ENCODE data around the gene TENM4.

TENM4 gene

GRCh38 chr11:79471071-79471844 is 30.4 kb upstream of the TENM4 start:
- H3K36me3 ChIP-seq (ENCODE audit: control insufficient read depth in 1 of 2, insufficient read depth in 2 of 2, low read length in 2 of 2): no peaks in the 10 kb centered on the region
- H3K4me1 ChIP-seq (ENCODE audit: control insufficient read depth in 1 of 2, insufficient read depth in 2 of 2, low read length in 2 of 2): no peaks in the 10 kb centered on the region
- H3K27me3 ChIP-seq (ENCODE audit: control insufficient read depth in 1 of 2, insufficient read depth in 2 of 2, low read length in 2 of 2): peaks cover 0 to 5% of the 10 kb centered on the region in 2 donors

DNA sequence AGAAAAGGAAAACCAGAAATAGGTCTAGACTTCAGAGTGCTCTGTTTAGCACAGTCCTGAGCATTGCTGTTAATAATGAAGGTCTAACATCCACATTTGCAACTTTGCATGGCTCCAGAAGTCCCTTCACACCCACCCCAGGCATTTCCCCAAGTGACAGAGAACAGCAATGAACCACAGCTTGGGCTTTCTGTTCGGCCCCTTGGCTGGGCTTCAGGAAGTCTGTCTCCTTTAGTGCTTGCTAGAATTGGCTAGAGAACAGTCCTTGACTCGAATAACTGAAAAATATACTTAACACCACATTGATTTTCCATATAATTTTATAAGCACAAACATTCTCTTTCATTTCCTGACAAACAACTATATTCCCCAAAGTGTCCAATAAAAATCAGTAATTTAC is 29.3 kb upstream of the TENM4 start:
- Histone ChIP-seq H3K27ac (ENCODE audit: low read depth, low read length) (no peak overlapping the region), H3K9me3 (ENCODE audit: control insufficient read depth in 1 of 2, low read length in 2 of 2) (no peaks in the 10 kb centered on the region), H3K27me3 (ENCODE audit: control insufficient read depth in 1 of 2, insufficient read depth in 2 of 2, low read length in 2 of 2) (peaks cover 0 to 5% of the 10 kb centered on the region in 2 donors), H3K4me3 (ENCODE audit: low read depth in 1 of 2, low read length in 2 of 2) (no peak overlapping the region), H3K36me3 (ENCODE audit: control insufficient read depth in 1 of 2, insufficient read depth in 2 of 2, low read length in 2 of 2) (no peaks in the 10 kb centered on the region), H3K4me1 (ENCODE audit: control insufficient read depth in 1 of 2, insufficient read depth in 2 of 2, low read length in 2 of 2) (no peaks in the 10 kb centered on the region), H3K9ac (ENCODE audit: low read depth in 1 of 2, low read length in 2 of 2) (no peak overlapping the region)

More at GRCh38 chr11:79471071-79471844, 30.4 kb upstream of the TENM4 start:
- Histone ChIP-seq H3K9ac (ENCODE audit: low read depth in 1 of 2, low read length in 2 of 2) (no peak overlapping the region), H3K9me3 (ENCODE audit: control insufficient read depth in 1 of 2, low read length in 2 of 2) (no peaks in the 10 kb centered on the region), H3K27ac (ENCODE audit: low read depth, low read length) (no peak overlapping the region), H3K4me3 (ENCODE audit: low read depth in 1 of 2, low read length in 2 of 2) (no peak overlapping the region)

DNA sequence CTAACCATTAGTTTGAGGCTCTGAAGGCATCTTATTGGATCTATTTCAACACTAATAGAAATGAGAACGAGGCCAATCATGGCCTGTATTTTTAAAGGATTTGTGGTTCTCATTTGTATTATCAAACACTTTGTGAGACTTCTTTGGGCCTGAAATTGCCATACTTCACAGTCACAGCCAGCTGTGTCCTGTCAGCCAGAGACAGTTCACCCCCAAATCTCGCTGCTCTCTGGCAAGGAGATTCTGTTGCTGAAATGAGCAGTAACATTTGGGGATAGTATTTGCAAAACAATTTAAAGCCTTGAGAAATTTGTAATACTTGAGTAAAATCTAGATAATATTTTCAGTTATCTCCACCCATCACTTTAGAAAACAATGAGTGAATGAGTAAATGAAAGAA is 26.9 kb upstream of the TENM4 start:
- Histone ChIP-seq H3K27me3 (ENCODE audit: control insufficient read depth in 1 of 2, insufficient read depth in 2 of 2, low read length in 2 of 2) (peaks cover 0 to 5% of the 10 kb centered on the region in 2 donors), H3K36me3 (ENCODE audit: control insufficient read depth in 1 of 2, insufficient read depth in 2 of 2, low read length in 2 of 2) (no peaks in the 10 kb centered on the region), H3K4me3 (ENCODE audit: low read depth in 1 of 2, low read length in 2 of 2) (no peak overlapping the region), H3K4me1 (ENCODE audit: control insufficient read depth in 1 of 2, insufficient read depth in 2 of 2, low read length in 2 of 2) (no peaks in the 10 kb centered on the region), H3K27ac (ENCODE audit: low read depth, low read length) (no peak overlapping the region), H3K9ac (ENCODE audit: low read depth in 1 of 2, low read length in 2 of 2) (no peak overlapping the region), H3K9me3 (ENCODE audit: control insufficient read depth in 1 of 2, low read length in 2 of 2) (no peaks in the 10 kb centered on the region)

- Histone ChIP-seq H3K9ac (ENCODE audit: low read depth in 1 of 2, low read length in 2 of 2) (no peak overlapping the region), H3K9me3 (ENCODE audit: control insufficient read depth in 1 of 2, low read length in 2 of 2) (no peaks in the 10 kb centered on the region), H3K4me3 (ENCODE audit: low read depth in 1 of 2, low read length in 2 of 2) (no peak overlapping the region), H3K27me3 (ENCODE audit: control insufficient read depth in 1 of 2, insufficient read depth in 2 of 2, low read length in 2 of 2) (peaks cover 0 to 5% of the 10 kb centered on the region in 2 donors), H3K4me1 (ENCODE audit: control insufficient read depth in 1 of 2, insufficient read depth in 2 of 2, low read length in 2 of 2) (no peaks in the 10 kb centered on the region), H3K36me3 (ENCODE audit: control insufficient read depth in 1 of 2, insufficient read depth in 2 of 2, low read length in 2 of 2) (no peaks in the 10 kb centered on the region), H3K27ac (ENCODE audit: low read depth, low read length) (no peak overlapping the region)
Measured at GRCh38 chr11:79466411-79466810, 25.6 kb upstream of the TENM4 start.

- no peak overlapping the region for H3K27ac ChIP-seq (ENCODE audit: low read depth, low read length)
- no peaks in the 10 kb centered on the region for H3K36me3 ChIP-seq (ENCODE audit: control insufficient read depth in 1 of 2, insufficient read depth in 2 of 2, low read length in 2 of 2)
- no peaks in the 10 kb centered on the region for H3K9me3 ChIP-seq (ENCODE audit: control insufficient read depth in 1 of 2, low read length in 2 of 2)
- no peak overlapping the region for H3K9ac ChIP-seq (ENCODE audit: low read depth in 1 of 2, low read length in 2 of 2)
- no peaks in the 10 kb centered on the region for H3K4me1 ChIP-seq (ENCODE audit: control insufficient read depth in 1 of 2, insufficient read depth in 2 of 2, low read length in 2 of 2)
- H3K4me3 ChIP-seq (ENCODE audit: low read depth in 1 of 2, low read length in 2 of 2): no peak overlapping the region
- no peaks in the 10 kb centered on the region for H3K27me3 ChIP-seq (ENCODE audit: control insufficient read depth in 1 of 2, insufficient read depth in 2 of 2, low read length in 2 of 2)
Measured at GRCh38 chr11:79465160-79465559, 24.3 kb upstream of the TENM4 start.

GRCh38 chr11:79461666-79462645 is 21.1 kb upstream of the TENM4 start:
- Histone ChIP-seq H3K27ac (ENCODE audit: low read depth, low read length) (no peak overlapping the region), H3K36me3 (ENCODE audit: control insufficient read depth in 1 of 2, insufficient read depth in 2 of 2, low read length in 2 of 2) (no peaks in the 10 kb centered on the region), H3K4me1 (ENCODE audit: control insufficient read depth in 1 of 2, insufficient read depth in 2 of 2, low read length in 2 of 2) (no peaks in the 10 kb centered on the region), H3K9me3 (ENCODE audit: control insufficient read depth in 1 of 2, low read length in 2 of 2) (no peaks in the 10 kb centered on the region), H3K4me3 (ENCODE audit: low read depth in 1 of 2, low read length in 2 of 2) (no peak overlapping the region), H3K9ac (ENCODE audit: low read depth in 1 of 2, low read length in 2 of 2) (no peak overlapping the region), H3K27me3 (ENCODE audit: control insufficient read depth in 1 of 2, insufficient read depth in 2 of 2, low read length in 2 of 2) (no peaks in the 10 kb centered on the region)

GRCh38 chr11:79461144-79461543 is 20.3 kb upstream of the TENM4 start:
- no peaks in the 10 kb centered on the region for H3K27me3 ChIP-seq (ENCODE audit: control insufficient read depth in 1 of 2, insufficient read depth in 2 of 2, low read length in 2 of 2)
- H3K4me1 ChIP-seq (ENCODE audit: control insufficient read depth in 1 of 2, insufficient read depth in 2 of 2, low read length in 2 of 2): no peaks in the 10 kb centered on the region
- H3K9me3 ChIP-seq (ENCODE audit: control insufficient read depth in 1 of 2, low read length in 2 of 2): no peaks in the 10 kb centered on the region
- H3K4me3 ChIP-seq (ENCODE audit: low read depth in 1 of 2, low read length in 2 of 2): no peak overlapping the region
- H3K27ac ChIP-seq (ENCODE audit: low read depth, low read length): no peak overlapping the region
- H3K36me3 ChIP-seq (ENCODE audit: control insufficient read depth in 1 of 2, insufficient read depth in 2 of 2, low read length in 2 of 2): no peaks in the 10 kb centered on the region
- no peak overlapping the region for H3K9ac ChIP-seq (ENCODE audit: low read depth in 1 of 2, low read length in 2 of 2)

DNA sequence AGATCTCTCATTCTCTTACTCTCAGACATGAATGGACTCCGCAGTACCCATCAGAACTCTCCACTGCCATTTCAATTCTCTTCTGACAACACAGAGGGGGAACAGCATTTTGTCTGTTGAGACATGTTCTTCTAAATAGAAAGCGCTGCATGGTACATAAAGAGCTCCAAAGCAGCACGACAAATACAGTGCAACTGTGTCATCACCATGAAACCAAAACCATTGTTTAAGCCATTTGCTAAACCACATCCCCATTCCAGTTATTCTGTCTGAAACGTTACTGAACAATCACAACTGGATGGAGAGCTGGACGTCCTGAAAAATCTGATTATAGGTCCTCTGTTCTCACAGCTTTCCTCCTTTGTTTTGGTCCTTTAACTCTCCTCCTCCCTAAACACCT is 17.9 kb upstream of the TENM4 start:
- no peaks in the 10 kb centered on the region for H3K9me3 ChIP-seq (ENCODE audit: control insufficient read depth in 1 of 2, low read length in 2 of 2)
- no peaks in the 10 kb centered on the region for H3K4me1 ChIP-seq (ENCODE audit: control insufficient read depth in 1 of 2, insufficient read depth in 2 of 2, low read length in 2 of 2)
- no peak overlapping the region for H3K4me3 ChIP-seq (ENCODE audit: low read depth in 1 of 2, low read length in 2 of 2)
- H3K36me3 ChIP-seq (ENCODE audit: control insufficient read depth in 1 of 2, insufficient read depth in 2 of 2, low read length in 2 of 2): no peaks in the 10 kb centered on the region
- no peak overlapping the region for H3K9ac ChIP-seq (ENCODE audit: low read depth in 1 of 2, low read length in 2 of 2)
- no peak overlapping the region for H3K27ac ChIP-seq (ENCODE audit: low read depth, low read length)
- no peaks in the 10 kb centered on the region for H3K27me3 ChIP-seq (ENCODE audit: control insufficient read depth in 1 of 2, insufficient read depth in 2 of 2, low read length in 2 of 2)

DNA sequence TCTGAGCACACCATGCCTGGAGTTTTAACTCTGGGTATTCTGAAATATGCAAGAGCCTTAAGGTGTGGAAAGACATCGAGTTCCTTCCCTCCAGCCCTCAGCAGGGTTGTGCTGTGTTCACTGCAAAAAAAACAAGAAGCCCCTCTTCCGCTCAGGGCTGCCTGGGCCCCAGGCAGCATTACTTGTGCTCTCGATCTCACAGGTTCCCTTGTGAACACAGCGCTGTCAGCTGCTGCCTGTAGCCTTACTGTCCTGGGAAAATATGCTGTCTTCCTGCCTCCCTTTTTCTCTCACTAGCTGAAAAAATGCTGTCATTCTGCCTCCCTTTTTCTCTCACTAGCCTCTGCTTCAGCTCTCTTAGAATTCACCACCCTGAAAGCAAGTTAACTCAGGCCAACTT is 15.7 kb upstream of the TENM4 start:
- no peaks in the 10 kb centered on the region for H3K36me3 ChIP-seq (ENCODE audit: control insufficient read depth in 1 of 2, insufficient read depth in 2 of 2, low read length in 2 of 2)
- no peak overlapping the region for H3K9ac ChIP-seq (ENCODE audit: low read depth in 1 of 2, low read length in 2 of 2)
- no peaks in the 10 kb centered on the region for H3K27me3 ChIP-seq (ENCODE audit: control insufficient read depth in 1 of 2, insufficient read depth in 2 of 2, low read length in 2 of 2)
- no peaks in the 10 kb centered on the region for H3K9me3 ChIP-seq (ENCODE audit: control insufficient read depth in 1 of 2, low read length in 2 of 2)
- H3K4me3 ChIP-seq (ENCODE audit: low read depth in 1 of 2, low read length in 2 of 2): no peak overlapping the region
- no peak overlapping the region for H3K27ac ChIP-seq (ENCODE audit: low read depth, low read length)
- H3K4me1 ChIP-seq (ENCODE audit: control insufficient read depth in 1 of 2, insufficient read depth in 2 of 2, low read length in 2 of 2): no peaks in the 10 kb centered on the region

- no peak overlapping the region for H3K27ac ChIP-seq (ENCODE audit: low read depth, low read length)
- no peaks in the 10 kb centered on the region for H3K36me3 ChIP-seq (ENCODE audit: control insufficient read depth in 1 of 2, insufficient read depth in 2 of 2, low read length in 2 of 2)
- no peaks in the 10 kb centered on the region for H3K27me3 ChIP-seq (ENCODE audit: control insufficient read depth in 1 of 2, insufficient read depth in 2 of 2, low read length in 2 of 2)
- H3K4me3 ChIP-seq (ENCODE audit: low read depth in 1 of 2, low read length in 2 of 2): no peak overlapping the region
- no peak overlapping the region for H3K9ac ChIP-seq (ENCODE audit: low read depth in 1 of 2, low read length in 2 of 2)
- no peaks in the 10 kb centered on the region for H3K9me3 ChIP-seq (ENCODE audit: control insufficient read depth in 1 of 2, low read length in 2 of 2)
- no peaks in the 10 kb centered on the region for H3K4me1 ChIP-seq (ENCODE audit: control insufficient read depth in 1 of 2, insufficient read depth in 2 of 2, low read length in 2 of 2)
Measured at GRCh38 chr11:79453617-79454016, 12.8 kb upstream of the TENM4 start.

All from duodenal mucosa (tissue), 2 donors.